GM10248 (cell line): Measurements from ENCODE around the gene CEP250.
"Not testable (repeated sequence)": the region's sequence is repeated elsewhere in the genome, so short reads cannot be mapped to it uniquely, and the experiment has no call there.

ENCODE experiments used
- CTCF ChIA-PET: fragments of 300-600 bp; sonication (Branson Sonifier 250); formaldehyde crosslinking; extraction: SDS; loops from one replicate; lab custom pipeline; 2021; ENCODE audit warnings: antibody characterized with exemption; lab: Yijun Ruan, JAX
- POLR2A ChIA-PET: fragments of 350-650 bp; sonication (Branson Sonifier 250); formaldehyde crosslinking; extraction: SDS; loops from one replicate; lab custom pipeline; 2020; ENCODE audit warnings: antibody characterized with exemption; lab: Yijun Ruan, JAX
- DNase-seq: peaks from one replicate; pipeline ENCODE4 v3.0.0; 2012; ENCODE audit errors: extremely low spot score
- TF ChIP-seq, protein P1 (sequence below): IDR thresholded peaks from 2 replicates; pipeline ENCODE4 v1.5.1; 2012; ENCODE audit warnings: mild to moderate bottlenecking, low read depth; ENCODE audit errors: extremely low read depth, missing control alignments, control extremely low read depth

Gene CEP250

DNA sequence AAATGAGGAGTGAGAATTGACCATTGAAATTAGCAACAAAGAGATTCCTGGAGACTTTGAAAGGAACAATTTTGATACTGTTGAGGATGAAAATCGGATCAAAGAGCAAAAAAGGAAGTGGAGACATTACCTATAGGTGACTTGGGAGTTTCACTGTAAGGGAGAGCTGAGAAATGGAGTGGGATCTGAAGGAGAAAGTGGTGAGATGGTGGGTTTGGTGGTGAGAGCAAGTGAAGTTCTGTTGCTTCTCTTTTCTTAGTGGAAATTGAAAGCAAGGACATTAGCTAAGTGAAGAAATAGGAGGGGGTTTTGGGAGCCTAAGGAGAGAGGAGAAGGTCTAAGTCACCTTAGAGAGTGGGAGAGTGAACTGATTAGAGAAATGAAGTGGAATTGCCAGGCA, 90.7 kb downstream of the CEP250 start:
- ChIA-PET CTCF (interaction anchor here (1.3 kb wide), 1 partner anchor 9 kb away, joined by 3 read pairs; no protein-coding TSS in a partner anchor), POLR2A (no interaction called here)
- DNase-seq, result no peak
- TF ChIP-seq, protein P1, sequence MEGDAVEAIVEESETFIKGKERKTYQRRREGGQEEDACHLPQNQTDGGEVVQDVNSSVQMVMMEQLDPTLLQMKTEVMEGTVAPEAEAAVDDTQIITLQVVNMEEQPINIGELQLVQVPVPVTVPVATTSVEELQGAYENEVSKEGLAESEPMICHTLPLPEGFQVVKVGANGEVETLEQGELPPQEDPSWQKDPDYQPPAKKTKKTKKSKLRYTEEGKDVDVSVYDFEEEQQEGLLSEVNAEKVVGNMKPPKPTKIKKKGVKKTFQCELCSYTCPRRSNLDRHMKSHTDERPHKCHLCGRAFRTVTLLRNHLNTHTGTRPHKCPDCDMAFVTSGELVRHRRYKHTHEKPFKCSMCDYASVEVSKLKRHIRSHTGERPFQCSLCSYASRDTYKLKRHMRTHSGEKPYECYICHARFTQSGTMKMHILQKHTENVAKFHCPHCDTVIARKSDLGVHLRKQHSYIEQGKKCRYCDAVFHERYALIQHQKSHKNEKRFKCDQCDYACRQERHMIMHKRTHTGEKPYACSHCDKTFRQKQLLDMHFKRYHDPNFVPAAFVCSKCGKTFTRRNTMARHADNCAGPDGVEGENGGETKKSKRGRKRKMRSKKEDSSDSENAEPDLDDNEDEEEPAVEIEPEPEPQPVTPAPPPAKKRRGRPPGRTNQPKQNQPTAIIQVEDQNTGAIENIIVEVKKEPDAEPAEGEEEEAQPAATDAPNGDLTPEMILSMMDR, result no peak

DNA sequence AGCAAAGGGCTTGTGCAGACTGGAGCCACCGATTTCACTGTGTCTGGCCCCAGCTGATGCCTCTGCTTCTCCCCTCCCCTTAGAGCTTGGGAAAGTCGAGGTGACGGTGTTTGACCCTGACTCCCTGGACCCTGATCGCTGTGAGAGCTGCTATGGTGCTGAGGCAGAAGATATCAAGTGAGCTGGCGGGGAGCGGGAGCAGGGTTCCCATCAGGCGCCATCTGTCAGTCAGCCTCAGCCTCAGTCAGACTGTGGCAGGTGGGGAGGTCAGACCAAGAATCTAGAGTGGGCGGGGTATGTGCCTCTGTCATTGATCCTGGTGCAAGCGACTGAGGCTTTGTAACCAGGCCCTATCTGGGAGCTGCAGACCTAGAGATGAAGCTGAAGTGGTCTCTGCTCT, 91.9 kb downstream of the CEP250 start:
- DNase-seq, result no peak
- POLR2A ChIA-PET, result no interaction called here
- CTCF ChIA-PET, result no interaction called here
- TF ChIP-seq, protein P1, result no peak

DNA sequence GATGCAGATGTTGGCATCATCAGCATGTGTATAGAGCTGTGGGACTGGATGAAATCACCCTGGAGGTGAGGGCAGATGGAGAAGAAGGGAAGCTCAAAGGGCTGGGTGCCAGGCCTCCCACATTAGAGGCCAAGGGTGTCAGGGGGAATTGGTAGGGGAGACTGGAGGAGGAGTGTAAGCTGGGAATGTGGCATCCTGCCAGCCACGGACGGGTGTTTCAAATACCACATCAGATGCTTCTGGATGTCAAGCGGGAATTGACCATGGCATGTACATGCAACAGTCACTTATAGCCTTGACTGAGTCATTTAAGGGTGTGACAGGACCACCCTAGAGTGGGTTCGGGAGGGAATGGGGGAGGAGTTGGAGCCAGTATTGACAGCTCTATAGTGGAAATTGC, 96.1 kb downstream of the CEP250 start:
- ChIA-PET CTCF (interaction anchor here (0.7 to 2.2 kb wide), 2 partner anchors 9 to 10 kb away, joined by 3 to 5 read pairs; partner anchors contain the start of gene ERGIC3), POLR2A (no interaction called here)
- no peak for DNase-seq
- TF ChIP-seq, protein P1, result no peak

DNA sequence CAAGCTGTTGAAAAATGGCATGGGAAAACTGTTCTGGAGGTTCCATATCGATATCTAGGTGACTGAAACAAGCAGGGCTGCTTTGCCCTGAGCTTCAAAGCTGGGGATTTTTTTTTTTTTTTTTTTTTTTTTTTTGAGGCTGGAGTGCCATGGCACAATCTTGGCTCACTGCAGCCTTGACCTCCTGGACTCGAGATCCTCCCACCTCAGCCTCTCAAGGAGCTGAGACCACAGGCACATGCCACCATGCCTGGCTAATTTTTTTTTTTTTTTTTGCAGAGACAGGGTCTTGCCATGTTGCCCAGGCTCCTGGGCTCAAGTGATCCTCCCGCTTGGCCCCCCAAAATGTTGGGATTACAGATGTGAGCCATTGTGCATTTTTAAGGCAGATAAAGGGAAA, 97.5 kb downstream of the CEP250 start:
- ChIA-PET CTCF (interaction anchor here (1.0 to 1.1 kb wide), 2 partner anchors 21 to 40 kb away, joined by 3 to 4 read pairs; no protein-coding TSS in a partner anchor), POLR2A (interaction anchor here (0.6 to 0.7 kb wide), 2 partner anchors 46 to 607 kb away, joined by 3 to 4 read pairs; no protein-coding TSS in a partner anchor)
- DNase-seq, result no peak
- TF ChIP-seq, protein P1, result no peak

DNA sequence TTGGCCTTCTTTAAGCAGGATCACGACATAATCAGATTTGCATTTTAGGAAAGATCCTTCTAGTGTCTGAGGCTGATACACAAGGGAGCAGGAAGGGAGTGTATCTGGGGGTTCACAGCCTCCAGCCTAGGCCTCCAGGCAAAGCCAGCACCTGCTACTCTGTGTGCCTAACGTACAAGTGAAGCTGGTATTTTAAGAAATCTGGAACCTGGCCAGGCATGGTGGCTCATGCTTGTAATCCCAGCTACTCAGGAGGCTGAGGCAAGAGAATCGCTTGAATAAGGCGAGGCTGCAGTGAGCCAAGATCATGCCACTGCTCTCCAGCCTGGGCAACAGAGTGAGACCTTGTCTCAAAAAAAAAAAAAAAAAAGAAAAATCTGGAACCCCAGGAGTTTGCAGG, 100.1 kb downstream of the CEP250 start:
- POLR2A ChIA-PET, CTCF ChIA-PET, DNase-seq: not testable (repeated sequence)

DNA sequence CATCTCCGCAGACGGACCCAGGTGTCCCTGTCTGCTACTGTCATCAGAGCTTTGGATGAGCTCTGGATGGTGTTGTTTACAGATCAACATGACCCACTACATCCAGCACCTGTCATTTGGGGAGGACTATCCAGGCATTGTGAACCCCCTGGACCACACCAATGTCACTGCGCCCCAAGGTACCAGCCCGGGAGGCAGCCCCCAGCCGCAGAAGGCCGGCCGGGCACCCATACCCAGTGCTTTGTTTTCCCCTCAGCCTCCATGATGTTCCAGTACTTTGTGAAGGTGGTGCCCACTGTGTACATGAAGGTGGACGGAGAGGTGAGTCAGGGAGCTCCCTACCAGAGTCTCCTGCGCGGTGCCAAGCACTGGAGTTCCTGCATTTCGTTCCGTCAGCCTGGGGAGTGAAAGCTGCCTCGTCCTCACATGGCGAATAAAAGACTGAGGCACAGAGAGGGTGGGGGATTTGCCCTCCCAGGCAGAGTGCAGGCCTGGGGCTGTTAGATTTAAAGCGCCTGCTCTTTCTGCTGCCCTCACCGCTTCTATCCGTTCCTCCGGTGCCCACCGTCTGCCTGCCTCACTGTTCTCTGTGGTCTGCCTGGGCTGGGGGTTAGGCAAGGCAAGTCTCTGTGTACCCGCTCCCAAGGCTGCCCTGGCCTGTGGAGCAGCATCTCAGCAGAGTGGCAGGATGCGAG, 100.7 kb downstream of the CEP250 start:
- TF ChIP-seq, protein P1, result no peak
- POLR2A ChIA-PET, result no interaction called here
- peak; percentile 8 for DNase-seq
- CTCF ChIA-PET, result no interaction called here

DNA sequence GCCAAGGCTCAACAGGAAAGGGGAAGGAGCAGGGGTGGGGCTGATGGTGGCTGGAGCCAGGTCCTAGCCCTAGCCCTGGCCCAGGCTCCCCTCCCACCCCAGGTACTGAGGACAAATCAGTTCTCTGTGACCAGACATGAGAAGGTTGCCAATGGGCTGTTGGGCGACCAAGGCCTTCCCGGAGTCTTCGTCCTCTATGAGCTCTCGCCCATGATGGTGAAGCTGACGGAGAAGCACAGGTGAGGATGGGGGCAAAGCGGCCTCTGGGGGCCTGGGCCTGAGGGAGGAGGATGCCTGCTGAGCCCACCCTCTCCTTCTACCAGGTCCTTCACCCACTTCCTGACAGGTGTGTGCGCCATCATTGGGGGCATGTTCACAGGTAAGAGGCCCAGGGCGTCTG, 101.5 kb downstream of the CEP250 start:
- POLR2A ChIA-PET, result no interaction called here
- CTCF ChIA-PET, result no interaction called here

More for the DNA sequence above, 101.5 kb downstream of the CEP250 start:
- no peak for DNase-seq
- TF ChIP-seq, protein P1, result no peak
